T-helper 2 cell treated with Interferon-gamma antibody and Interleukin-4, amounts not matched to agents 100 ng/mL and 5 ng/mL, for 36 hours (primary cell): ENCODE data around the gene CRYBG3. TPM values are rescaled to one million over a fixed set of nuclear protein-coding genes. Genes with fewer than 3 reads are reported as not detected.

ENCODE experiments used
- intact Hi-C: fragments of 100-400 bp; cut with micrococcal nuclease; formaldehyde crosslinking; loops from one replicate; pipeline ENCODE4 v1.15.1; 2023
- total RNA-seq: library from RNA; stranded (reverse); gene quantifications from 2 replicates; pipeline ENCODE4 v1.2.3, GENCODE V29; 2022

CRYBG3 gene
- total RNA-seq, 1 donor from 2014 or later = 8.3 TPM

- intact Hi-C loops = no loop called here
These were observed 116.6 kb downstream of the CRYBG3 start for GRCh38 chr3:97938444-97938843.

GRCh38 chr3:97939401-97939800 lies 117.6 kb downstream of the CRYBG3 start:
- intact Hi-C loops = no loop called here

- intact Hi-C loops = loop anchor here (1.0 kb wide), 1 partner anchor 147 kb away; no protein-coding TSS in a partner anchor
These were observed 118.2 kb downstream of the CRYBG3 start for GRCh38 chr3:97940034-97940433.

GRCh38 chr3:97942801-97943546 lies 121.2 kb downstream of the CRYBG3 start:
- intact Hi-C loops = no loop called here

GRCh38 chr3:97948351-97949109 lies 126.7 kb downstream of the CRYBG3 start:
- intact Hi-C loops = no loop called here

- intact Hi-C loops = no loop called here
These were observed 127.3 kb downstream of the CRYBG3 start for GRCh38 chr3:97949110-97949485.

- intact Hi-C loops = no loop called here
These were observed 127.9 kb downstream of the CRYBG3 start for GRCh38 chr3:97949743-97950142.

- intact Hi-C loops = no loop called here
These were observed 128.5 kb downstream of the CRYBG3 start for GRCh38 chr3:97950360-97950759.

- intact Hi-C loops = no loop called here
These were observed 130.5 kb downstream of the CRYBG3 start for GRCh38 chr3:97952280-97952679.

GRCh38 chr3:97952872-97953271 lies 131.1 kb downstream of the CRYBG3 start:
- intact Hi-C loops = no loop called here

GRCh38 chr3:97954228-97954827 lies 132.5 kb downstream of the CRYBG3 start:
- intact Hi-C loops = no loop called here

GRCh38 chr3:97956051-97956450 lies 134.2 kb downstream of the CRYBG3 start:
- intact Hi-C loops = no loop called here

- intact Hi-C loops = no loop called here
These were observed 136.0 kb downstream of the CRYBG3 start for GRCh38 chr3:97957617-97958311.

- intact Hi-C loops = no loop called here
These were observed 136.6 kb downstream of the CRYBG3 start for GRCh38 chr3:97958396-97958795.

- intact Hi-C loops = no loop called here
These were observed 137.0 kb downstream of the CRYBG3 start for GRCh38 chr3:97958796-97959195.

GRCh38 chr3:97959872-97960271 lies 138.1 kb downstream of the CRYBG3 start:
- intact Hi-C loops = no loop called here

- intact Hi-C loops = no loop called here
These were observed 138.7 kb downstream of the CRYBG3 start for GRCh38 chr3:97960551-97960950.

- intact Hi-C loops = no loop called here
These were observed 139.4 kb downstream of the CRYBG3 start for GRCh38 chr3:97960993-97961766.

GRCh38 chr3:97967966-97968365 lies 146.2 kb downstream of the CRYBG3 start:
- intact Hi-C loops = no loop called here

GRCh38 chr3:97968376-97968775 lies 146.6 kb downstream of the CRYBG3 start:
- intact Hi-C loops = no loop called here

- intact Hi-C loops = no loop called here
These were observed 147.7 kb downstream of the CRYBG3 start for GRCh38 chr3:97969541-97969940.
